HL-60/S4 treated with retinoic acid at 250 ng/mL for 4 days and 3 days (cell line): ENCODE results near the gene SECISBP2.

ENCODE experiments used
- in situ Hi-C: fragments of 300-500 bp; cut with MboI; formaldehyde crosslinking; loops from 2 replicates; pipeline ENCODE4 v1.7.0; 2022; ENCODE audit warnings: low sequenced_read_pairs

The SECISBP2 gene

DNA sequence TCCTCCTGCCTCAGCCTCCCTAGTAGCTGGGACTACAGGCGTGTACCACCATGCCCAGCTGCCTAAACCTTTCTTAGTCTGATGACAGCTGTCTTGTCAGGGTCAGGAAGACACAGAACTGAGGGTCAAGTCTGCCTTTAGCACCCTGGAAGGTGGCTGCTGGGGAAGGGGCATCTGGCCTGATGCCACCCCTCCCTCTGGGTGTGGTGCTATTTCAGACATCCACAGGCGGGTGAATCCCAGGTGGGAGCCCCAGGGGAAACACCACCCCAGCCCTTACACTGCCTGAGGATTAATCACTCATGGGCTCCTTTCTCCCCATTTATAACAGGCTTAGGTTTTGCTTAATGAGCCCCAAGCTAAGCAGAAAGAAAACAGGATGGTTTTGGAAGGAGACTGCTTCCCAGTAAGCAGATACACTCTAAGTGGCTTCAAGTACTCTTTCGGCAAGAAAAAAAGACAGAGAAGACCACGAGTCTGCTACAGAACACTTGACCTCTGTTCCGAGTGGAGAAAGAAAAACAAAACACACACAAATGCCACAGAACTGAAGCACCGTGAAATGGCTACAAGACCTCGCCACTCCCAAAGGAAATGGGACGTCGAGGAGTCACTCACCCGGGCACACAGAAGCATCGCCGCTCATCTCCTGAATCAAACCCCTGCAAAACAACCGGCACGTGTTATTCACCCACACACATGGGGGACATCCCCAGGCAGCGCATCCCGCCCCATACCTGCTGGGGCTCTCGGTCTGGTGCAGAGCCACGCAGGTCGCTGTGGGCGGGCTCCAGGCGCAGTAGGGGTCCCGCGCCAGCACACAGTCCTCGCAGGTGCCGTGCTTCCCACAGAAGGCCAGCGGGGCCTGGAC, 62.4 kb downstream of the SECISBP2 start:
- in situ Hi-C loops: loop anchor here (10.0 kb wide), 1 partner anchor 184 kb away; no protein-coding TSS in a partner anchor

DNA sequence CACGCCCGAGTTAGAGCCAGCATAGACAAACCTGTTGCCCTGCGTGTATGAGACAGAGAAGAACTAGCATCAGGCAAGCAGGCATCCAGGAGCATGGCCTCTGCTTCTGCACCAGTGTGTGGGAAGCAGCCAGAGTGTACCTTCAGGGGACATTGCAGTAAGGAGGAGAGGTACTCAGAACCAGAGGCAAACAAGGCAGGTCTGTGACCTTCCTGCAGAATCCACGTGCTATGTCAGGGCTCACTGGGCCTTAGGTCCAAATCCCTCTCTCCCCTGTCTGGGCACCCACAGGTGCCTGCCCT, 63.0 kb downstream of the SECISBP2 start:
- in situ Hi-C loops: loop anchor here (10.0 kb wide), 1 partner anchor 184 kb away; no protein-coding TSS in a partner anchor

DNA sequence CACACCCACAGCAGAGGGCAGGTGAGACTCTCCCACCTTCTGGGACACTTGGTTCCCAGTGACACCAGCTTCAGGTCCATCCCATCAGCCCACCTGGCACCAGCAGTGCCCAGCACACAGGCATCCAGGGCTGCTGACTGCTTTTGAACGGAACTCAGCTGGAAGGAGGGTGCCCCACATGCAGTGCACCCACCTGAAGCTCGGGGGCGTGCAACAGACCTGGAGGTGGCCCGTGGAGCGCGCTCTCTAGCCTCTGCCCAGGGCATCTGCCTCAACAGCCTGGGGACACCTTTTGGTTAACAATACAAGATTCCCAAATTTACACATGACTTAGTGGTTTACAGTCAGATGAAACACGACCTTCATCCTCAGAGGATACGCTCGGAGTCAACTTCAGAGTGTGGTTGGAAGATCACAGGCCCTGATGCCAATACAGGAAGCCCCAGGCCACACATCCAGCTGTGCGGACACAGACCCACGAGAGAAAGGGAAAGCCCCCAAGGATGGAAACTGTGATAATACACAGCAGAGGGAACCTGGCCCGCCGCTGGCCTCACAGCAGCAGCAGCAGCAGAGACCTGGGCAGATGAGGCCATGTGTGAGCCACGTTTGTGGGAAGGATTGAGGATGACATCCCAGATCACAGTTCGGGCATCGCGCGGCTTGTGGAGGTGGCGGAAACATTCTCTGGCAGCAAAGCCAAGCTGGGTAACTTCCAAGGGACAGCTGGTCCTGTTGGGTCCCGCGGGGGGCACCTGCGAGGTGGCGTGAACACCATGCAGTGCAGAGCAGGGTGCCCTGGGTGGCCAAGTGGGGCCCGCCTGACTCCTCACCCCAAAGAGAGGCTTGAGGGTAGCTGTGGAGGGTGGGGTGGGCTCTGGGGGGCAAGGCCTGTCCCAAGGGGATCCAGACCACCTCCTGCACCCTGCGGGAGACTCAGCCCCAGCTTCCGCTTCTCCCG, 64.0 kb downstream of the SECISBP2 start:
- in situ Hi-C loops: loop anchor here (10.0 kb wide), 1 partner anchor 182 kb away; no protein-coding TSS in a partner anchor

DNA sequence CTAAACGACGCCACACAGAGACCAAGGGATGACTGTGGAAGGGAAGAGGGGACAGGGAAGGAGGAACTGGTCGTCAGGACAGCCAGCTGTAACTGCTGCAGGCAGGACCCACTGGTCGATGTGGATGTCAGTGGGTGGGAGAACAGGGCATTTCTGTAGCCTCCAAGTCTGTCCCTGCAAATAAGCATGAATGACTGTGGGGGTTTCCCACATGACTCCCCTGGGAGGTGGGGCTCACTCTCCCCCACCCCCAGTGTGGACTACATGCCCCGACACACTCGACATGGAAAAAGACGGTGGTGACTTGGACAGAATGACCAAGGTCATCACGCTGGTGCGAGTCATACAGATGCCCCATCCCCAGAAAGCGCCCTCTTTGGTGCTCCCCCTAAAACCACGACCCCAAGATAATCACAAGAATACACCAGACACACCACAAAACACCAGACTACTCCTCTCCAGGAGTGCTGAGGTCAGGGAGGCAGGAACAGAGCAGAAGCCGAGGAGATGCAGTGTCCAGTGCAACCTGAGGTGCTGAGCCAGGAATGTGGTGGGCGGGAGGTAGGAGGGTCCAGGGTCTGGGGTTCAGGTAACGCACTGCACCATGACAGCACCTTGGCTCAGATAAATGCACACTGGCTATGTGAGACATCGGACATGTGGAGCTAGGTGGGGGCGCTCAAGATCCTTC, 64.9 kb downstream of the SECISBP2 start:
- in situ Hi-C loops: loop anchor here (10.0 kb wide), 1 partner anchor 182 kb away; no protein-coding TSS in a partner anchor

DNA sequence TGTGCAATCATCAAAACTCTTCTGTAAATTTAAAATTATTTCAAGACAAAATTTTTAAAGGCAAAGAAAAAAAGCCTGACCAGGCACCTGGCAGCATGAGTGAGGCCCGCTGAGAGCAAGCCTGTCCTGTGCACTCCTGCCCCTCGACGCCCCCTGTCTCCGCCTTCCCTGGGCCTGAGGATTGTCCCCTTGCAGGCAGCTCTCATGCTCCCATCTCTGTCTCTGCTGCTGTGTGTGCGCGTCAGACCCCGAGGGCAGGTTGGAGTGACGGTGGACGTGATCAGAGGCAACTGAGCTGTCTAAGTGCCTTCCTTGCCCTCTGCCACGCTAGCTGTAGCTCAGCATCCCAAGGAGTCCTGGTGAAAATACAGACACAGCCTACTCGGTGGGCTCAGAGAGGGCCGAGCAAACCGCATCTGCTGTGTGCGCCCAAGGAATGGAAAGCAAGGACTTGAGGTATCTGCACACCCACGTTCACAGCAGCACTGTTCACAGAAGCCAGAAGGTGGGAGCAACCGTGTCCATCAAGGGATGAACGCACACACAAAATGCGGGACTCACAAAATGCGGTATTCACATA, 65.5 kb downstream of the SECISBP2 start:
- in situ Hi-C loops: loop anchor here (10.0 kb wide), 1 partner anchor 181 kb away; no protein-coding TSS in a partner anchor

DNA sequence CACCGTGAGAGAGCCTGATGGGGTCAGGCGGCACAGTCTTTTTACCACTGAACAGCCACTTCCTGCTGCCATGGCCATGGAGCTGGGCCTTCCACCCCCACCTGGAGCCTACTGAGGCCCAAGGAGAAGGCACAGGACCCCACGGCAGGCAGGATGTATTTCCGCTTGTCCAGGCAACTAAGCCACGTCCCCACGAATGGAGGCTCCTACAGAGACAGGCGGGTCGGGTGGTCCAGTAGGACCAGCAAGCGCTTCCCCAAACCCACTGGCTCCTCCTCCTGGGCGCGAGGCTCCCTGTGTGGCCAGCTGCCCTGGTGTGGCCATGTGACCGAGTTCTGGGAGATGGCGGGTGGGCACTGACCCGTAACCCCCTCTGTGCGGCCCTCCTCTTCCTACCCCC, 66.5 kb downstream of the SECISBP2 start:
- in situ Hi-C loops: loop anchor here (10.0 kb wide), 1 partner anchor 180 kb away; no protein-coding TSS in a partner anchor

DNA sequence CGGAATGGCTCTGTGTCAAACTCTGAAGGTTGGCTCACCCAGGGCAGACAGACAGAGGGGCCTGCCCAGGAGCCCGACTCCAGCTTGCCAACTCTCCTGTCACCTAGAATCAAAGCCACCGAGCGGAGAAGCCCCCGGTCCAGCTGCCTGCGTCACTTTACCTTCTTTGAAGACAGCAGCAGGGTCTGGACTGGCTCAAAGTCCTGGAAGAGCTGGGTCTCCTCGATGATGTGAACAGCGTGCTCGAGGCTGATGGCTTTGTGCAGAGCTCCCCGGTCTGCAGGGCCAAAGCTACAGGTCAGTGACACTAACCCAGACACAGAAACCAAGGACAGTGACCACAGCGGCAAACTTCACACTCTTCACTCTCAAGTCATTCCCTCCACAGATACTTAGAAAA, 67.9 kb downstream of the SECISBP2 start:
- in situ Hi-C loops: loop anchor here (10.0 kb wide), 1 partner anchor 179 kb away; no protein-coding TSS in a partner anchor

DNA sequence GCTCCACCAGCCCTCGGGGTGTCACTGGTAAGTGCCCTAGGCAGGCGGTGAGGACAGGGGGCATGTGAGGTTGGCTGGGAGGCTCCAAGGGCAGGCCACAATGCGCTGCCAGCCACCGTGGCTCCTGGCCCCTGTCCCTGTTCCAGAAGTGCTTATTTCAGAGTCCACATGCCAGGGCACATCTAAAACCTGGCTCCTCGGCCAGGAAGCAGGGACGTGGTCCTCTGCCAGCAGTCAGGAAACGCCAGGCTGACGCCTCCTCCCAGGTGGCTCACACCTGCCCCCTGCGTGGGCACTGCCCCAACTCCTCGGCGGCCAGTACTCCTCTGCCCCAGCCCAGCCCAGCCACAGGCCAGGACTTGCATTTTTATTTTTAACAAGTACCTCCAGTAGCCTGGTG, 68.5 kb downstream of the SECISBP2 start:
- in situ Hi-C loops: loop anchor here (10.0 kb wide), 1 partner anchor 178 kb away; no protein-coding TSS in a partner anchor

DNA sequence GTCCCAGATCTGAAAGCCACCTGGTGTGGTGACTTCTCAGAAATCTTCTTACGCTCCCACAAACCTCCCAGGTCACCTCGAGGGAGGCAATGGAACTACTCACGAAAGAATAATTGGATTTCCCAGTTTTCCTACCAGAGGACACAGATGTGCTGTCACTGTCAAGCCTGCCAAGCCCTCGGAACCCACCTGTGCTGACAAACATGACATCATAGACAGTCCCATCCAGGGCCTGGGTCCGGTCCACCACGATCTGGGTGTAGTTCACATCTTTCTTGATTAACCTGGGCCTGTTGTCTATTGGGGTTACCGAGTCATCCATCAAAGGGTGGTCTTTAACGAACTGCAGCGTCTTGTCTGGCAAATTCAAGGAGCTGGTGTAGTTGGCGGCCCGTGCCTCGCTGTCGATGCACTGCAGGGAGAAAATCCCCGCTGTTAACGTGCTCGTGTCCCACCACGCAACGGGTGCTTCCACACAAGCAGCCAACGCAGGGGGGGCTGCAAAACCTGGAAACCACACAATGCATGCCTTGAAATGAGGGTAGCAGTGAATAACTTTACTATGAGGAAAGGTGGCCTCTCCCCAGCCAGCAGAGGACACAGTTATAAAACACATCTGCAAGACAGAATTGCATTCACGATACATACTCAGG, 69.0 kb downstream of the SECISBP2 start:
- in situ Hi-C loops: loop anchor here (10.0 kb wide), 1 partner anchor 177 kb away; no protein-coding TSS in a partner anchor

DNA sequence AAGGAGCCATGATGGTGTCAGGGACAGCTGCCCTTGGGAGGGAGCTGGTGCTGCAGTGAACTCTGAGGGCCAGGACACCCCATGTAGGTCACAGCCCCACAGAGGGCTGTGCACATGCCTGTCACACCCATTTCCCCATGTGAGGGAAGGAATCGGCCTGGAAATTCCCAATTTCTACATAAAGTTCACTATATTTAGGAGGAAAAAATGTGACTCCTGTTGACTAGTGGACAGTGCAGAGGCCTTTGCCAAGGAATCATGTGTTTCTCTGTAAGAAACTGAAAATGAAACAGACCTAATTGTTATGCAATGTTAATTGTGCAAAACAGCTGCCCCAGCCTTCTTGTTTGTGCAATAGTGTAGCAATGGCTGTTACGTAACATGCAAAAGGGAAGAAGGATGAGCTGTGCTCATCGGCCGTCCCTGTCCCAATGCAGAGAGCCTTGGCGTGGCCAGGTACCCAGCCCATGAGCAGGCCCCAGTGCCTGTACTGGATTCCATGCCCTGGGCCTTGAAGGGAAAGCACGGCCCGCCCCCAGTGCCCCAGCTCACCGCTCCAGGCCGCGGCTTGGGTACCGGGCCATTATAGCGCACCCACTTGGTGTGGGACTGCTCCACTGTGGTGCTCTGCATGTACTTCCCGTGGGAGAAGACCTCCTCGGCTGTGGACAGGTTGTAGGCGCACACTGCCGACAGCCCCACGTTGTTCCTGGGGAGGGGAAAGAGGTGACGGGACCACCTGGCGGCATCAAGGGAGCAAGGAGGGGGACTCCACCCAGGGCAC, 70.0 kb downstream of the SECISBP2 start:
- in situ Hi-C loops: loop anchor here (10.0 kb wide), 1 partner anchor 177 kb away; no protein-coding TSS in a partner anchor

DNA sequence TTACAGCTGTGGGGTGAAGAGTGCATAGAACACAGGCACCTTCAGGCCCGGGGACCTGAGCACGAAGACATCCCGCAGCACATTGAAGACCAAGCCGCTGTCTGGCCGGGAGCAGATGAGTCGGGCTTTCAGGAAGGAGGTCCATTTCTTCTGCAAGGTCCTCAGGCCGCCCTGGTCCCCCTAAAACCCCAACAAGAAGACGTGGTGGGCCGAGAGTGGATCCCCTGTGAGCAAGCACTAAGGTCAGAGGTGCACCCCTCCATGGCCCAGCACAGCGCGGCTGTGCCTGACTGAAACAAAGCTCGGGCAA, 70.5 kb downstream of the SECISBP2 start:
- in situ Hi-C loops: loop anchor here (10.0 kb wide), 1 partner anchor 176 kb away; no protein-coding TSS in a partner anchor

DNA sequence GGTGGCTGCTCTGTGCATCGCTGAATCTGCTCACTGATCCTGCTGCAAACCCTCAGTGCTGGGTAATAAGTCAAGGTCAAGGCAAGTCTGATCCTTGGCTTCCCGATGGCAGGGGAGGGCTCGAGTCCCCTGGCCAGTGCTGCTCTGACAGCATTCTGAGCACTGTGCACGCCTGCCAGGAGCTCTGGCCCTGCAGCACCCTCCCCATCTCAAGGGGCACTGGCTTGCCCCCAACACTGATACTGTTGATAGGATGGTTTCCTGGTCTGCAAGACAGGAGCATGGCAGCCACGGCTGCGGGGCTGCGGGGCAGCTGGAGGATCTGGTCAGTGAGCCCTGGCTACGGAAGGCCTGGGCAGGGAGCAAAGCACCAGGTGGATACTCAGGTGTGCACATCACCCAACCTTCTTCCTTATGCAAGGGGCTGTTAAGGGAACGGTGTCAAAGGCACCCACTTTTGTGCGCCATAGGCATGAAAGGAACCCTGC, 71.8 kb downstream of the SECISBP2 start:
- in situ Hi-C loops: no loop called here

DNA sequence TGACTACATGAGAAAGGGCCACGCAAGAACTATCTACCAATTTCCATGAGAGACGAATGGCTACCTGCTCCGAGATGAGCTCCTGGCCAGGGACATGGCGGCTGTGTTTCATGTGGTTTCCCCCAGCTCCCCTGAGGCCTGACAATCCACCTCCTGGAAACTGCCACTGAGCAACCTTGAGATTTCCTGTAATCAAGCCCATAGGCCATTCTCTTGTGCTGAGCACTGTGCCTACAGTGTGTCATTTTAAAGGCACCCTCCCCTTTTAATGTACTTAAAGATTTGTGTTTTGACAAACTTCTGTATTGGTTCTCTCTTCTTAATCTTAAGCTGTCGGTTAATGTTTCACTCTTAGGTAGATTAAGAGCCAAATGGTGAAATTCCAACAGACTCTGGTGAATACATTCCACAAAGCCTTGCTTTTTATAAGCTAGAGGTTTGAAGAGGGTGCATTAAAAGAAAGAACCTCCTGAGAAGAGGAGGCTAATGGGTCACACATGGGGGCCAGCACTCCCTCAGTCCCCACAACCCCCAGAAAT, 72.3 kb downstream of the SECISBP2 start:
- in situ Hi-C loops: no loop called here

DNA sequence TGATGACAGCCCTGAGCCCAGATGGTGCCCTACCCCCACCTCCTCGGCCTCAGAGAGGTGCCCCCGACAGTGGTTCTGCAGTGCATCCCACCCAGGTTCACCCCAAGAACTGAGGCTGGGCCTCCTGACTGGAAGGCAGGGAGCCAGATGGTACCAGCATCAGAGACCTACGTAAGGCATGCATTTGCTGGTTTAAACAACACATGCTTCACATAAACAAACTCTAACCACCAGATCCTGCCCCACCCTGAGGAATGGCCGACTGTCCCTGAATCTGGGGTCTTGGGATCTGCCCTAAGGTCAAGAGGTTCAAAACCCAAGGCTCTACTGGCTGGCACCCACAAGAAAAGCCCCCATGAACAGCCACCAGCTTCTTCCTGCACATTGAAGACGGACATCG, 73.3 kb downstream of the SECISBP2 start:
- in situ Hi-C loops: no loop called here

DNA sequence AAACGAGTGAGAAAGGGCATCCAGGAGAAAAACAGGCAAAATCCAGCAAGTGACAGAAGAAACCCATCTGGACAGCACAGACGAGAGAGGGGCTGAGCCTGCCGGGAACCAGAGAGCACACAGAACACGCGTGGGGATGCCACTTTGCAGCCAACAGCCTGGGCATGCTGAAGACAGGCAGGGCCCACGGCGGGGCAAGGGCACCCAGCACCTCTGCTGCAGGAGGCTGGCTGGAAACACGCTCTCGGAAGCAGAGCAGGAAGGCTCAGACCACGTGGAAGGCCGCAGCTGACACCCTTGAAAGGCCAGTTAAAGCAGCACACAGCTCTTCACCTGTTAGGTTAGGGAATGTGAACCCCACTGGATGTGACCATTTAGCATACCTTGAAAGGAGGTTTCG, 76.1 kb downstream of the SECISBP2 start:
- in situ Hi-C loops: no loop called here

DNA sequence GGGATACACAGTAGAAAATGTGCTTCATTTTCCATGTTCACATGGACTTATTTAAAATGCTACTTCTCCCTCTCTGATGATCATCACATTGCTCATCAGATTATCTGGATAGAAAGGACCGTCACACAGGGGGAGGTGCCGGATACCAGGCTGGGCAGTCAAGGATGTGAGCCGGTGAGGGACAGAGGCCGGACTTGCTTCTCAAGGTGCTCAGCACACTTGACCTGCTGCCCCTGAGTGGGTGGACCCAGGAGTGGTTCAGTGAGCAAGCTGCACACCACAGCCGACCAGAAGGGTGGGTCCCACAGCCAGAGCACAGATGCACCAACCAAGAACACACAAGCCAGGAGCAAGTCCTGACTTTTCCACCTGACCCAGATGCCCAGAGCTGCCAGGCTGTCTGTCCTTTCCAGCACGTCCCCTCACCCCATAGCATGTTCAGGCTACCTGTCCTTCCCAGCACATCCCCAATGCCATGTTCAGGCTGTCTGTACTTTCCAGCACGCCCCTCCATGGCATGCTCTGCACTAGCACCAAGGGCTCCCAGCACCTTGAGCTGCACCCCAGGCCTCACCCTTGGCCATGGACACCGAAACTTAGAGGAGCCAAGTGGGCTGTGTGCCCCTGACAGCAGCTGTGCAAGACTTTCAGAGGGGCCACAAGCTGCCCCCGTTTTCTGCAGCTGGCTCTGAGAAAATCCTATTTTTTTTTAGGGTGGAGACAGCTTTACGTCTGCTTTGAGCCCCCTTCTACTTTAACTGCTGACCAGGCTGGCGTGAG, 77.8 kb downstream of the SECISBP2 start:
- in situ Hi-C loops: no loop called here

DNA sequence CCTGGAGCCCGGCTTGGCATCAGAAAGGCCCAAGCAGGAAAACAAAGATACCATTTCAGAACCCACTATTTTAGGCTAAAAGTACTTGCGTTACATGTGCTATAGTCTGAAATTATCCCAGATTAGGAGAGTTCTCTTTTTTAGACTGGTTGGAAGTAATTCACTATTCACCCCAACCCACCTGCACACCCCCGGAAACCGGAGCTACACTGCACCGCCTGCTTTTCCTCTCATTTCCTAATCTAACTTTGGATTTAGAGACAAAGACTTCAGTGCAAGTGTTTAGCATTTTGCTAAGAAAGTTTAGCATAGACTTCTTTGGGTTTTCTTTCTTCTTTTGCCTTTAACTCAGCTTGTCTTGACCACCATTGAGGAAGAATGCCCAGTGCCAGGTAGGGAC, 79.2 kb downstream of the SECISBP2 start:
- in situ Hi-C loops: no loop called here

DNA sequence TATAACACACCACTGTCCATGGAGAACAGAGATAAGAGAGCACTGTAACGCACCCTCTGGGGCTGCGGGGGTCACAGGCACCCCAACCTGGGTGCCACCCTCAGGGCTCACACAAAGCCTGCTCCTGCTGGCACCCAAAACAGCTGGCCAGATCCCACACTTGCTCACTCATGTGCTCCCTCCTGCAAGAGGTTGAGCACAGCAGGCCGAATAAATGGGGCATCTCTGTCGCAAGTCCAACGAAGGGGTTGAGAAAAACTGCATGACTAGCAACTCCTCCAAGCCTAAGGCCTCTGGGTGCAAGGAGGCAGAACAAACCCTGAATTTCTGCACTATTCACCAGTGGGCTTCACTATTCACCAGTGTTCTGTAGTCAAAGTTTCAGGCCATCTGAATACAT, 80.3 kb downstream of the SECISBP2 start:
- in situ Hi-C loops: no loop called here
